Mucosa of gallbladder (tissue), 1 donor: ENCODE results near the gene SNX4. TPM values are rescaled to one million over a fixed set of nuclear protein-coding genes. Genes with fewer than 3 reads are reported as not detected.
"Not testable (repeated sequence)": the region's sequence is repeated elsewhere in the genome, so short reads cannot be mapped to it uniquely, and the experiment has no call there.

ENCODE experiments used
- DNase-seq: peaks from one replicate; pipeline ENCODE4 v3.0.0-alpha.2; 2020; ENCODE audit warnings: low spot score
- total RNA-seq: library from RNA; stranded (reverse); gene quantifications from one replicate; pipeline ENCODE4 v1.2.1, GENCODE V29; 2021
- donor health status: DM: no; HTN: no; CAD: no.

SNX4 gene
- 42.9 TPM for total RNA-seq

DNA sequence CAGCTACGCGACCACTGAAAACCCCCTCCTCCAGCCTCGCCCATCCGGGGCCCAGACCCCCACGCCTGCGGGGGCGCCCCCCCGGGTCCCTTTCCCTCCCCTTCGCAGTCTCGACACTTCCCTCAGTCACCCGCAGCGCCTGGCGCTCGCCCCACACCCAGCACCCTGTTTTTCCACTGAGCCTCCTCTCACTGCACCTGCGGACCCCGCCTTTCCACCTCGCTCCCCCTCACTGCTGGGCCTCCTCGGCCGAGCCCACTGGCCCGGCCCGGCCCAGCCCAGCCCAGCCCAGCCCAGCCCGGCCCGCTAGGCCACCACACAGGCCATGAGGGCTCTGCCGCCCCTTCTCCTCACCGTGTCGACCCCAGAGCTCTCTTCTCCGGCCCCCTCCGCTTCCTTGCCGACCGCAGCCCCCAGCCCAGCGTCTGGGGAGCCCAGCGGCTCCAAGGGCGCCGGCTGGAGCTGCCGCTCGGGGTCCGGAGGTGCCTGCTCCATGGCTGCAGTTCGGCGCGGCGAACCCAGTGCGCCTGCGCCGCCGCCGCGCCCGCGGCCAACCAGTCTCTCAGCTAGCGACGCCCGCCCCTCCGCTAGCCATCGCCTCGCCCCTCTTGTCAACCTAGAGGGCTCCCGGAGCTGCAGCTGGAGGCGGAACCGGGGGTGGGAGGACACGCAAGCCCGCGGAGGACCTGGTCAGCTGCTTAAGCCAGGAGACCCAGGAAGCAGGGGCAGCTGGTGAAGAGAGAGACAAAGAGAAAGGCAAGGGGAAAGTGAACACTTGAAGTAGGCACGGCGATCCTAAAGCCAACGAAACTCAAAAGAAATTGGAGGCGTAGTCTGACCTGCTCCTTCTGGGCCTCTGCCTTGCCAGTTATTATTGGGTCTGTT is at the start of gene SNX4:
Gene SNX4 (minus strand): TSS at position 525 of the 885 bp plus-strand sequence. CDS start 30 bp downstream, at position 495.
- peak; percentile 94 for DNase-seq

- DNase-seq, result no peak
Observed at GRCh38 chr3:125556314-125556713, 36.3 kb upstream of the SNX4 start.

DNA sequence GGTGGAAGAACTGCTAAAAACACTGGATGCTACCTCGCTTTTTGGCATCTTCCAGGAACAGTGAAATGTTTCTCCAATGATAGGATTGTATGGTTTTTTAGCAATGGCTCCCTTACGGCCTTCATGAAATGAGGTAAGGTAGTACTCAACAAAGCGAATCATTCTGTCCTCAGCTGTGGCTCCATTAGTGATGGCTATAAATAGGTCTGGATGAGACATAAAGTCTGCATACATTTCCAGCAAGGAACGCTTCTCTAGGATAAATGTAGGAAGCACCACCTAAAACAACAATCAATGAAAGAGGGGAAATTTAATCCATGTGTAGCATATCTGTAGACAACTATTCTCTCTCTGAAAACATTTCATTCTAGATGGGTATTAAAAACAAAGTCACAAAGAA is 32.4 kb upstream of the SNX4 start:
- DNase-seq, result no peak

DNA sequence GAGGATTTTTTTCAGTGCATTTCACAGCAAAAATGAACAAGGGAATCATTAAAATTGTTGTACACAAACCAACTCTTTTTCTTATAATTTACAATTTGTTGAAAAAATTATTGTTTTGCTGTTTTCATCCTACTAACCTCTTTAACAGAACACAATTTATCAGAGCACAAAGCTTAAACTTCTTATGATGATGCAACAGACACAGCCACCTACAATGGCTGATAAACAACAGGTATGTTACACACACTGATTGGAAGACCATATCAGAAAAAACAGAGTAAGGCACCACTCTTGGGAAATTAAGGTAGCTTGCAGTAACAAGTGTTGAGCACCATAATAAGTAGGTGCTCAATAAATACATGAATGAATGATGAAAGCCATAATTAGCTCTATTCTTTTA is 8.9 kb upstream of the SNX4 start:
- no peak for DNase-seq

DNA sequence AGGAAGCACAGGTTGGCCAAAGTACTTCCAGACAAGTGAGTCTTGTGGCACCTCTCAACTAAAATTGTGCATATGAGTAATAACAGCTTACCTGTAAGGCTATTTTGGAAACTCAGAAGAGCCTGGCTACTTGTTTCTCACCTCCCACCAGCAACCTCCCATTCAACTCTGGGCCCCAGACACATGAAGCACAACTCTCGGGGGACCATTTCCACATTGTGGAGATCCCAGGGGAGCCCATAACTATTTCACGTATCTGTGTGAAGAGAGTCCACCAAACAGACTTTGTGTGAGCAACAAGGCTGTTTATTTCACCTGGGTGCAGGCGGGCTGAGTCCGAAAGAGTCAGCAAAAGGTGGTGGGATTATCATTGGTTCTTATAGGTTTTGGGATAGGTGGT is 5.2 kb upstream of the SNX4 start:
- DNase-seq, result no peak

DNA sequence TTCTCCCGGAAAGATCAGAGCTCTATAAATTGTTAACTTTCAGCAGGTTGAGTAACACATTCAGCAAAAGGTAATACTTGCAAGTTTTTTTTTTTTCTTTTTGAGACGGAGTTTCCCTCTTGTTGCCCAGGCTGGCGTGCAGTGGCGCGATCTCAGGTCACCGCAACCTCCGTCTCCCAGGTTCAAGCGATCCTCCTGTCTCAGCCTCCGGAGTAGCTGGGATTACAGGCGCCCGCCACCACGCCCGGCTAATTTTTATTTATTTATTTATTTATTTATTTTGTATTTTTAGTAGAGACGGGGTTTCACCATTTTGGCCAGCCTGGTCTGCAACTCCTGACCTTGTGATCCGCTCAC is 539 bp upstream of the SNX4 start:
- not testable (repeated sequence) for DNase-seq

GRCh38 chr3:125515421-125515820 is 4.6 kb downstream of the SNX4 start:
- no peak for DNase-seq

GRCh38 chr3:125513490-125514115 is 6.4 kb downstream of the SNX4 start:
- no peak for DNase-seq

- no peak for DNase-seq
Observed at GRCh38 chr3:125512135-125512920, 7.7 kb downstream of the SNX4 start.

- no peak for DNase-seq
Observed at GRCh38 chr3:125511420-125512118, 8.4 kb downstream of the SNX4 start.

GRCh38 chr3:125507128-125507527 is 12.9 kb downstream of the SNX4 start:
- DNase-seq, result no peak

- no peak for DNase-seq
Observed at GRCh38 chr3:125498630-125499029, 21.4 kb downstream of the SNX4 start.

- DNase-seq, result no peak
Observed at GRCh38 chr3:125496701-125497100, 23.3 kb downstream of the SNX4 start.

DNA sequence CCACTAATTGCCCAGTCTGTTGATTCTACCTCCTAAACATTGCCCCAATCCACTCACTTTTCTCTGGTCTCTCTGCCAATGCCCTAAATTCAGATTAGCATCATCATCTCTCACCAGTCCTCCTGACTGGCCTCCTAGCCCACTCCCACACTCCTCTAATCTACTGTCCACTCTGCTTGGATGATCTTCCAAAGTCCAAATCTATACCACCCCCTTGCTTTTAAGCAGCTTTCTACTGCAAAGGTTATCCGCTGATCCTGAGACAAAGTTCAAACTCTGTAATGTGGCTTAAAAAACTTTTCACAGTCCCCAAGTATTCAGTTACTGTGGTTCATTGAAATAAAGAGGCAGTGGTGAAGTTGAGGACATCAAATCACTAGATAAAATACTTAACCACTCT is 37.6 kb downstream of the SNX4 start:
- DNase-seq, result no peak

- DNase-seq, result no peak
Observed at GRCh38 chr3:125481786-125482185, 38.2 kb downstream of the SNX4 start.

GRCh38 chr3:125481375-125481759 is 38.6 kb downstream of the SNX4 start:
- DNase-seq, result not testable (repeated sequence)

DNA sequence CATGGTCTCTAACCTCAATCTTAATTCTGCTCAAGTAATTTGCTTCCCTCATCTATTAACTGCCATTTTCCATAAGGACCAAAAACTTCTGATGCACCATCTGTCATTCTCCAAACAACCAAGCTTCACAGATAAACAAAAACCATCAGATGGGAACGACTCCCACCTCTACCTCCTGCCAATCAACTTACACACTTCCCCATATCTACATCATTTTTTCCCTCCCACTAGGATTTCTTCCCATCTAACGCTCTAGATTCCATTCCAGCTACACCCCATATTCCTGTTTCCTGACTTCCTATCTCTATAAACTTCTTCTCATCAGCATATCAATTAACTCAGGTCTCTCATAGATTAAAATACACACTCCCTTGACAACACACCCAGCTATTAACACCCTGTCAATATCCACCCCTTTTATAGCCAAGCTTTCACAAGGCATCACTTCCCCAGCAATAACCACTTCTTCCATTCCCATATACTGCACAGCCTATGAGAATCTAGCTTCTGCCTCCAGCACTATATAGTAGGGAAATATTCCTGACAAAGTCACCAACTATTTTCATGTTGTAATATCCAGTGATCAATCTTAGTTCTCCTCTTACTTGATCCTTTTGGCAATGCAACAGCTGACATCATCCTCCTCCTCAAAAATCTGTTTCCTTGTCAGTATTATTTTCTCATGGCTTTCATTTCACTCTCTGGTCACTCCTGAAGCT is 39.2 kb downstream of the SNX4 start:
- no peak for DNase-seq

DNA sequence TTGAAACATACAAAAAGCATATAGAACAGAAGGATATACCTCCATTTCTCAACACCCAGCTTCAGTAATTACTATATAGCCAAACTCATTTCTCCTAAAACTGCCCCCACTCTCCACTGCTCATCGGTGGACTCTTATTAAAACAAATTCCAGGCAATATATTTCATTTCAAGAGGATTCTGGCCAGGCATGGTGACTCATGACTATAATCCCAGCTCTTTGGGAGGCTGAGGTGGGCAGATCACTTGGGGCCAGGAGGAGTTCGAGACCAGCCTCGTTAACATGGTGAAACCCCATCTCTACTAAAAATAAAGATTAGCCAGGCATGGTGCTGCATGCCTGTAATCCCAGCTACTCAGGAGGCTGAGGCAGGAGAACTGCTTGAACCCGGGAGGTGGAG is 40.9 kb downstream of the SNX4 start:
- DNase-seq, result no peak

DNA sequence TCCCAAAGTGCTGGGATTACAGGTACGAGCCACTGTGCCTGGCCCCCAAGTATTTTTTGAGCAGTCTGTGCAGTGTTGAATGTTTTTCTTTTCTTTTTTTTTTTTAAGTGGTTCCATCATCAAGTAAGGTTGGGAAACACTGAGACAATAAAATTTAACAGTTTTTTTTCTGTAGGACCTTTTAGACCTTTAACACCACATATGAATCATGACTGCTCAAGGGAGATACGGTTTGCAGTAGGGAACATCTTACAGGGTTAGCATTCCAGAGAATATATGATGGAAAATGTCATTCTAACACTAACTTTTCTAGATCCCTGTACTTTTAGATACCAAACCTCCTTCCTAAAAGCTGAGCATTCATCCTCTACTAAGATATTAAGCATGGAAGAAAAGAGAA is 41.7 kb downstream of the SNX4 start:
- DNase-seq, result no peak

- no peak for DNase-seq
Observed at GRCh38 chr3:125477701-125478100, 42.3 kb downstream of the SNX4 start.

- no peak for DNase-seq
Observed at GRCh38 chr3:125470671-125471070, 49.3 kb downstream of the SNX4 start.
